ENCODE data around the gene IKBKG.
"Not testable (repeated sequence)": the region's sequence is repeated elsewhere in the genome, so short reads cannot be mapped to it uniquely, and the experiment has no call there.

The IKBKG gene

DNA sequence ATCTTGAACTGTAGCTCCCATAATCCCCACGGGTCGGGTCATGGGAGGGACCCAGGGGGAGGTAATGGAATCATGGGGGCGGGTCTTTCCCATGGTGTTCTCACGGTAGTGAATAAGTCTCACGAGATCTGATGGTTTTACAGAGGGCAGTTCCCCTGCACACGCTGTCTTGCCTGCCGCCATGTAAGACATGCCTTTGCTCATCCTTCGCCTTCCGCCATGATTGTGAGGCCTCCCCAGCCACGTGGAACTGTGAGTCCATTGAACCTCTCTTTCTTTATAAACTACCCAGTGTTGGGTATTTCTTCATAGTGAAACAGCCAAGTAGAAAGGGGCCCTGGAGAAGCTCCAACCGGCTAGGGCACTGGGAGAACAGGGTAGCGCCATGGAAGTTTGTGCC is 49.8 kb downstream of the IKBKG start:
- 92% methylated on average over 12 of the region's 12 CpGs for WGBS
- Histone ChIP-seq H3K9ac (ENCODE audit: low read depth, low read length) (no peak overlapping the region), H3K27ac (ENCODE audit: low read depth, low read length) (no peak overlapping the region; the same call in 1 of the 2 replicates), H3K4me1 (ENCODE audit: insufficient read depth, low read length) (peaks cover 6% of the 10 kb centered on the region; the same call in 1 of the 2 replicates), H3K9me3 (ENCODE audit: insufficient read depth, low read depth, low read length) (0 out of 2 replicates have a peak, but pooled peaks cover 5% of the 10 kb centered on the region), H3K4me3 (ENCODE audit: low read length) (no peak overlapping the region), H3K36me3 (ENCODE audit: insufficient read depth, low read length) (no peaks in the 10 kb centered on the region), H3K27me3 (ENCODE audit: insufficient read depth, low read length) (no peaks in the 10 kb centered on the region)

DNA sequence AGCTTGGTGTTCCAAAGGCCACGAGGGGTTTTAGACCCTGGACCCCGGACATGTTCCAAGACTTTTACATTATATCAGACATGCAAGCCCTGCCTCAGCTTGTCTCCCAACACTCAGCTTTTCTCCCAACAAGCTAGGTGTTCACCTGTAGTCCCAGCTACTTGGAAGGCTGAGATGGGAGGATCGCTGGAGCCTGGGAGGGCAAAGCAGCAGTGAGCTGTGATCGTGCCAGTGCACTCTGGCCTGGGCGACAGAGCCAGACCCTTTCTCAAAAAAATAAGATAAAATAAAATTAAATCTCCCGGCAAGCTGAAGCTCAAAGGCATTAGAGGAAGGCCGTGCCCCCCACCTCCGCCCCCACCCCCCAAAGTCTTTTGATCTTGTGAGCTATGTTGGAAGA is 51.2 kb downstream of the IKBKG start:
- 0 out of 2 replicates have a peak, but pooled peaks cover 5% of the 10 kb centered on the region for H3K9me3 ChIP-seq (ENCODE audit: insufficient read depth, low read depth, low read length)
- peaks cover 6% of the 10 kb centered on the region; the same call in 1 of the 2 replicates for H3K4me1 ChIP-seq (ENCODE audit: insufficient read depth, low read length)
- no peak overlapping the region for H3K4me3 ChIP-seq (ENCODE audit: low read length)
- WGBS: 96% methylated on average over 5 of the region's 8 CpGs
- no peaks in the 10 kb centered on the region for H3K36me3 ChIP-seq (ENCODE audit: insufficient read depth, low read length)
- H3K27ac ChIP-seq (ENCODE audit: low read depth, low read length): no peak overlapping the region
- no peaks in the 10 kb centered on the region for H3K27me3 ChIP-seq (ENCODE audit: insufficient read depth, low read length)
- no peak overlapping the region for H3K9ac ChIP-seq (ENCODE audit: low read depth, low read length)

DNA sequence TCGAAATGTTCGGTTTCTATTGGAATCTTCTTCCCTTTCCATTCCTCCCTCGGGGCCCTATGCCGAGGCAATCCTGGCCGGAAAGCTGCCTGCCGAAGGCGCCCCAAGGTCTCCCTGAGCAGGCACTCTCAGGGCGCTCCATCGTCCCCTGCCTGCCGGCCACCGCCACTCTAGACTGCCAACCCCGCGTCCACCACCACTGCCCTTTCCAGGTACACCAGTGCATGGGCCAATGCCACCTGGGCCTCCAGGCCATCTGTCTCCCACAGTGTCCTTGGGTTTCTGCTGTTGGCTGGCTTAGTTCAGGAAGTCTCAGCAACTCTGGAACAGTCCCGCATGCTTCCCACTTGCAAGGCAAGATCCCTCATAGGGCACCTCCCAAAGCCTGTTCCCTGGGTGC is 52.1 kb downstream of the IKBKG start:
- peaks cover 6% of the 10 kb centered on the region; the same call in 1 of the 2 replicates for H3K4me1 ChIP-seq (ENCODE audit: insufficient read depth, low read length)
- H3K9me3 ChIP-seq (ENCODE audit: insufficient read depth, low read depth, low read length): 0 out of 2 replicates have a peak, but pooled peaks cover 5% of the 10 kb centered on the region
- H3K36me3 ChIP-seq (ENCODE audit: insufficient read depth, low read length): no peaks in the 10 kb centered on the region
- H3K27me3 ChIP-seq (ENCODE audit: insufficient read depth, low read length): no peaks in the 10 kb centered on the region
- H3K27ac ChIP-seq (ENCODE audit: low read depth, low read length): no peak overlapping the region
- no peak overlapping the region for H3K9ac ChIP-seq (ENCODE audit: low read depth, low read length)
- 95% methylated on average over 14 of the region's 14 CpGs for WGBS
- no peak overlapping the region for H3K4me3 ChIP-seq (ENCODE audit: low read length)

DNA sequence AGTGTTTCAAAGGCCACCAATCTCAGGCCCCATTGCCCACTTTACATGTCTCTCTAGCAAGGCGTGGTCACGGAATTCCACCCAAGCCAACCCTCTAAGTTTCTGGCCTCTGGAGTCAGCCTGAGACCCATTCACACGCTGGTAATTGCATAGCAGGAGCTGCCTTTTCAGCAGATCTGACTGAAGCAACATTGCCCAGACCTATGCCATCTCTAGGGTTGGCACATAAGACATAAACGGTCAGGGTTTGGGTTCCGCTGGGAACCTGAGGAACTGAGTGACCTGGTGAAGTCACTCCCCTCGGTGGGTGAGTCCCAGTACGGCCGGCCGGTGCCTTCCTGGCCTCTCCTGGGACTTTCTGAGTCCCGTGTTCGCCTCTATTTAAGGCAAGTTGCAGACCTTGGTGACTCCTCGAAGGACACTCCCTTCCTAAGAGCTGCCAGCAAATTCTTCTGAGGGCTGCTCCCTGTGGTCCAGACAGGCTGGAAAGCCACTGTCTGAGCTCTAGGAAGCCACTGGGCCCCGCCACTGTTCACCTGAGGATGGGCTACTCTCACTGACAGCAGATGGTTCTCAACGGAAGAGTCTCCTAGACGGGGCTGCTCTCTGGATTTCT is 53.4 kb downstream of the IKBKG start:
- Histone ChIP-seq H3K9ac (ENCODE audit: low read depth, low read length) (no peak overlapping the region), H3K9me3 (ENCODE audit: insufficient read depth, low read depth, low read length) (0 out of 2 replicates have a peak, but pooled peaks cover 5% of the 10 kb centered on the region), H3K4me1 (ENCODE audit: insufficient read depth, low read length) (peaks cover 5% of the 10 kb centered on the region; the same call in 1 of the 2 replicates), H3K36me3 (ENCODE audit: insufficient read depth, low read length) (no peaks in the 10 kb centered on the region), H3K27ac (ENCODE audit: low read depth, low read length) (no peak overlapping the region), H3K4me3 (ENCODE audit: low read length) (no peak overlapping the region), H3K27me3 (ENCODE audit: insufficient read depth, low read length) (no peaks in the 10 kb centered on the region)
- 87% methylated on average over 15 of the region's 15 CpGs for WGBS

DNA sequence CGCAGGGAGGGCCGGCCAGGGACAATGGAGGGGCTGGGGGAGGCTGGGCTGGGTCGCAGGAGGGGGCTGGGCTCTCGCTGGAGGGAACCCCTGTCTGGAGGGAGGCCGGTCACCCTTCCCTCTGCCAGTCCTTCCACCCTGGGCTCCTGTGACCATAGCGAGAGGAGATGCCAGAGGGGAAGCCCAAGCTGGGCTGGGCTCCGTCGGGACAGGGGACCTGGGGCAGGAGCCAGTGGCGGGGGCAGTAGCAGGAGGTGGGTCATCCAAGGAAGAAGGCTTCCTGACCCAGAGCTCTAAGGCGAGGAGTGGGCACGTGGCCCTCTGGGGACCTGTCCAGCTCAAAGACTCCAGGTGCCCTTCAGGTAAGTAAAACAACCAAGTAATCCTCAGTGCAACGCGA is 54.8 kb downstream of the IKBKG start:
- Histone ChIP-seq H3K27ac (ENCODE audit: low read depth, low read length) (no peak overlapping the region), H3K27me3 (ENCODE audit: insufficient read depth, low read length) (no peaks in the 10 kb centered on the region), H3K9ac (ENCODE audit: low read depth, low read length) (no peak overlapping the region), H3K9me3 (ENCODE audit: insufficient read depth, low read depth, low read length) (0 out of 2 replicates have a peak, but pooled peaks cover 5% of the 10 kb centered on the region), H3K36me3 (ENCODE audit: insufficient read depth, low read length) (no peaks in the 10 kb centered on the region), H3K4me1 (ENCODE audit: insufficient read depth, low read length) (no peaks in the 10 kb centered on the region), H3K4me3 (ENCODE audit: low read length) (no peak overlapping the region)
- WGBS: 80% methylated on average over 13 of the region's 13 CpGs

DNA sequence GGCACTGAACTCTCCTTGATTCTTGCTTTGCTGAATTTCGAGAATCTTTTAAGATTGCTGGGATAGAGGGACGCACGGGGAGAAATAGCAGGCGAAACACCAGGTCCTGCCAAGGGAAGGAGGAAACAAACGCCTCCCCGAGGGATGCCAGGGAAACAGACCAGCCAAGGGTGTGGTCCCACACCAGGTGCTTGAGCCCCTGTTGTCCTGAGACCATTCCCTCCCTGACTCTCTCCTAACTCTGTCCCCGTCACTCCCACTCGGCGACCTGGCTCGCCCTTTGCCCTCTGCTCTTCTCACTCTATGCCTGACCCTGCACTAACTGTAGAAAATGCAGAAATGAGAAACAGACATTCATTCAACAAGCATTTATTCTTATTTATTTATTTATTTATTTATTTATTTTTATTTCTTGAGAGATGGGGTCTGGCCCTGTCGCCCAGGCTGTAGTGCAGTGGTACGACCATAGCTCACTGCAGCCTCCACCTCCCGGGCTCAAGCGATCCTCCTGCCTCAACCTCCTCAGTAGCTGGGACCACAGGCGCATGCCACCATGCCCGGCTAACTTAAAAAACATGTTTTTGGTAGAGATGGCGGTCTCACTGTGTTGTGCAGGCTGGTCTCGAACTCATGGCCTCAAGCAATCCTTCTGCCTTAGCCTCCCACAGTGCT is 55.5 kb downstream of the IKBKG start:
- Histone ChIP-seq H3K27me3 (ENCODE audit: insufficient read depth, low read length) (no peaks in the 10 kb centered on the region), H3K4me3 (ENCODE audit: low read length) (no peak overlapping the region), H3K9ac (ENCODE audit: low read depth, low read length) (no peak overlapping the region), H3K27ac (ENCODE audit: low read depth, low read length) (no peak overlapping the region), H3K36me3 (ENCODE audit: insufficient read depth, low read length) (no peaks in the 10 kb centered on the region), H3K9me3 (ENCODE audit: insufficient read depth, low read depth, low read length) (no peaks in the 10 kb centered on the region), H3K4me1 (ENCODE audit: insufficient read depth, low read length) (no peaks in the 10 kb centered on the region)
- 94% methylated on average over 18 of the region's 18 CpGs for WGBS

DNA sequence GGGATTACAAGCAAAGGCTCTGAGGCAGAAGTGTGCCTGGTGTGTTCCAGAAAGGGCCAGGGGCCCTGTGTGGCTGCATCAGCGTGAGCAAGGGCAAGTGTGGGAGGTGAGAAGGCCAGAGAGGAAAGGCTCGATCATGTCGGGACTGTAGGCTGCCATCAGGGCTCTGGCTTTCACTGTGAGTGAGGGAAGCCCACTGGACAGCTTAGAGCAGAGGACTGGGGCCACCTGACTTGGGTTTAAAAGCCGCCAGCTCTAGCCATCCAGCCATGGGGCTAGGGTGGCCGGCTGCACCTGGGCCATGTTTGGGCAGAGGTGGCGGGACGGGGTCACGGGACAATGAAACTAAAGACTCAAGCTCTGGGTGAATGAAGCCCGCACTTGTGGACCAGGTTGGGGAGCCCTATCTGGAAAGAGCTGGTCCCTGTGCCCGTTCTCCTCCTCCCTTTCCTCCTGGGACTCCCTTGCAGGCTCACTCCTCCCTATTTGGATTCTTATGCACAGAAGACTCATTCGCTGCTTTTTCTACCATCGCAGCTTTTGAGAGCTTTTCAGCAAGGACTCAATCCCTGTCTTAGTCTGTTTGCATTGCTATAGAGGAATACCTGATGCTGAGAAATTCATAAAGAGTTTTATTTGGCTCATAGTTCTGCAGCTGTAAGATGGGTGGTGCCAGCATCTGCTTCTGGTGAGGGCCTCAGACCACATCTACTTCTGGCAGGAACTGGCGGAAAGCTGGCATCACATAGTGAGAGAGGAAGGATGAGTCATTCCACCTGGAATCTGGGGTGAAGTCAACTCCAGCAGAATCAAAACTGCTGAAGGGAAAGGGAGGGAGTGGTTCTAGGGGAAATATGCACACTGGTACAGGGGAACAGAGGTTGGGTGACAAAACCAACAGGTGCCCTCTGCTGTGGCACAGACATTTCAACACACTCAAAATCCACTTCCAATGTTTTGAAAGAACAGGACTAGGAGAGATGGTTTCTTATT is 56.3 kb downstream of the IKBKG start:
- Histone ChIP-seq H3K9ac (ENCODE audit: low read depth, low read length) (no peak overlapping the region), H3K27me3 (ENCODE audit: insufficient read depth, low read length) (no peaks in the 10 kb centered on the region), H3K27ac (ENCODE audit: low read depth, low read length) (no peak overlapping the region), H3K36me3 (ENCODE audit: insufficient read depth, low read length) (no peaks in the 10 kb centered on the region), H3K9me3 (ENCODE audit: insufficient read depth, low read depth, low read length) (no peaks in the 10 kb centered on the region), H3K4me3 (ENCODE audit: low read length) (no peak overlapping the region), H3K4me1 (ENCODE audit: insufficient read depth, low read length) (no peaks in the 10 kb centered on the region)
- 87% methylated on average over 13 of the region's 13 CpGs for WGBS

DNA sequence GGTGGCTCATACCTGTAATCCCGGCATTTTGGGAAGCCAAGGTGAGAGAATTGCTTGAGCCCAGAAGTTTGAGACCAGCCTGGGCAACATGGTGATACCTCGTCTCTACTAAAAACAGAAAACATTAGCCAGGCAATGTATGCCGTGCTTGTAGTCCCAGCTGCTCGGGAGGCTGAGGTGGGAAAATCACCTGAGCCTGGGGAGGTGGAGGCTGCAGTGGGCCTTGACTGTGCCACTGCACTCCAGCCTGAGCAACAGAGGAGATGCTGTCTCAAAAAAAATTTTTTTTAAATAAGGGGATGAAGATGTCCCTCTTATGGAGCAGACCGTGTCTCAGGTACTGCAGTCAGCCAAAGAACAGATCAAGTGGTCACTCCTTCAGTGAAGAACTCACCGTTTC is 58.1 kb downstream of the IKBKG start:
- no peak overlapping the region for H3K9ac ChIP-seq (ENCODE audit: low read depth, low read length)
- H3K36me3 ChIP-seq (ENCODE audit: insufficient read depth, low read length): no peaks in the 10 kb centered on the region
- no peak overlapping the region for H3K27ac ChIP-seq (ENCODE audit: low read depth, low read length)
- no peaks in the 10 kb centered on the region for H3K4me1 ChIP-seq (ENCODE audit: insufficient read depth, low read length)
- no peak overlapping the region for H3K4me3 ChIP-seq (ENCODE audit: low read length)
- 89% methylated on average over 6 of the region's 6 CpGs for WGBS
- no peaks in the 10 kb centered on the region for H3K27me3 ChIP-seq (ENCODE audit: insufficient read depth, low read length)
- no peaks in the 10 kb centered on the region for H3K9me3 ChIP-seq (ENCODE audit: insufficient read depth, low read depth, low read length)

DNA sequence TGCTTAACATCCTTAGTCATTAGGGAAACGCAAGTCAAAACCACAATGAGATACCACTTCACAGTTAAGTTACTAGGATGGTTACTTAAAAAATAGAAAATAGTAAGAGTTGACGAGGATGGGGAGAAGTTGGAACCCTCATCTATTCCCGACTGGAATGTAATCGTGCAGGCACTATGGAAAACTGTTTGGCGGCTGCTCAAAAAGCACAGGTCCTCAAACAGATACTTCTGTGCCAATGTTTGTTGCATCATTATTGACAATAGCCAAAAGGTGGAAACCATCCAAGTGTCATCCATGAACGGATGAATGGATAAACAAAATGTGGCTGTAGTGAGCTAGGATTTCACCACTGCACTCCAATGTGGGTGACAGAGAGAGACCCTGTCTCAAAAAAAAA is 60.0 kb downstream of the IKBKG start:
- no peak overlapping the region for H3K27ac ChIP-seq (ENCODE audit: low read depth, low read length)
- no peaks in the 10 kb centered on the region for H3K9me3 ChIP-seq (ENCODE audit: insufficient read depth, low read depth, low read length)
- 95% methylated on average over 6 of the region's 6 CpGs for WGBS
- no peaks in the 10 kb centered on the region for H3K27me3 ChIP-seq (ENCODE audit: insufficient read depth, low read length)
- no peak overlapping the region for H3K9ac ChIP-seq (ENCODE audit: low read depth, low read length)
- H3K4me3 ChIP-seq (ENCODE audit: low read length): no peak overlapping the region
- no peaks in the 10 kb centered on the region for H3K36me3 ChIP-seq (ENCODE audit: insufficient read depth, low read length)
- no peaks in the 10 kb centered on the region for H3K4me1 ChIP-seq (ENCODE audit: insufficient read depth, low read length)

DNA sequence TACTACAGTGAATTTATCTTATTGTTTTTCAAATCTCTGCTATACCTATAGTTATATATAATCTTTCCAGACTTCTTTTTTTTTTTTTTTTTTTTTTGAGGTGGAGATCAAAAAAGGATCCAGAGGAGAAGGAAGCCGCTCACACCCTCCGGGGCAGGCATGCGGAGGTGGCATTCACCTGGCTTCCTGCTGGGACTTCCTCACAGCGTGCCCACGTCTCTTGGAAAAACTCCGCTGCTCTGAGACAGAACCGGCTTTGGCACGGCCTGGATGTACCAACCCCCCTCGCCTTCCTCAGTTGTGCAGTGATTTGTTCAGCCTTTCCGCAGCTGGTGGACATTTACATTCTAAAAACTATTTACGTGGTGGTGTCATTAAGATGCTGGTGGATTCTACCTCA is 60.6 kb downstream of the IKBKG start:
- not testable (repeated sequence) for H3K9me3 ChIP-seq (ENCODE audit: insufficient read depth, low read depth, low read length); H3K36me3 ChIP-seq (ENCODE audit: insufficient read depth, low read length); H3K9ac ChIP-seq (ENCODE audit: low read depth, low read length); H3K4me1 ChIP-seq (ENCODE audit: insufficient read depth, low read length); H3K27me3 ChIP-seq (ENCODE audit: insufficient read depth, low read length); H3K27ac ChIP-seq (ENCODE audit: low read depth, low read length); H3K4me3 ChIP-seq (ENCODE audit: low read length)
- 88% methylated on average over 8 of the region's 11 CpGs for WGBS

DNA sequence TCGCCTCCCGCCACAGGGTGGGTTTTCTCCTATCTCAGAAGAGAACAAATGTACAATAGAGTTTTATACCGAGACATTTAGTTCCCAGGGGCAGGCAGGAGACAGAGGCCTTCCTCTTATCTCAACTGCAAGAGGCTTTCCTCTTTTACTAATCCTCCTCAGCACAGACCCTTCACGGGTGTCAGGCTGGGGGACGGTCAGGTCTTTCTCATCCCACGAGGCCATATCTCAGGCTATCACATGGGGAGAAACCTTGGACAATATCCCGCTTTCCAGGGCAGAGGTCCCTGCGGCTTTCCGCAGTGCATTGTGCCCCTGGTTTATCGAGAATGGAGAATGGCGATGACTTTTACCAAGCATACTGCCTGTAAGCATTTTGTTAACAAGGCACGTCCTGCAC is 61.4 kb downstream of the IKBKG start:
- 93% methylated on average over 12 of the region's 12 CpGs for WGBS
- not testable (repeated sequence) for H3K36me3 ChIP-seq (ENCODE audit: insufficient read depth, low read length); H3K9me3 ChIP-seq (ENCODE audit: insufficient read depth, low read depth, low read length); H3K9ac ChIP-seq (ENCODE audit: low read depth, low read length); H3K27me3 ChIP-seq (ENCODE audit: insufficient read depth, low read length); H3K4me3 ChIP-seq (ENCODE audit: low read length); H3K27ac ChIP-seq (ENCODE audit: low read depth, low read length); H3K4me1 ChIP-seq (ENCODE audit: insufficient read depth, low read length)

Data from HUES64 (cell line).